Fibroblast of mammary gland (primary cell): ENCODE data around the gene ZNF507.
A peak's percentile ranks its signal among the peaks of the same experiment; 100 is the strongest.

Source experiments
- DNase-seq: peaks from one replicate; pipeline ENCODE4 v3.0.0-alpha.2; 2010; ENCODE audit warnings: low read depth
- H3K4me3 ChIP-seq: 2 replicates; pipeline ENCODE4 v1.5.1; 2011; ENCODE audit warnings: low read depth, mild to moderate bottlenecking, low read length, moderate library complexity; ENCODE audit not compliant: control insufficient read depth
- CTCF ChIP-seq: conservative IDR thresholded peaks from 2 replicates; pipeline ENCODE4 v1.5.1; 2011; ENCODE audit warnings: low read depth, low read length, inconsistent platforms; ENCODE audit not compliant: control insufficient read depth, insufficient read depth

ZNF507 gene

GRCh38 chr19:32339423-32339822 is 6.0 kb upstream of the ZNF507 start:
- no peak for DNase-seq
- no peak overlapping the region for H3K4me3 ChIP-seq
- TF ChIP-seq CTCF, result no peak

GRCh38 chr19:32339988-32340874 is 5.2 kb upstream of the ZNF507 start:
- peak; percentile 60 for TF ChIP-seq CTCF
- DNase-seq, result peak; percentile 47
- H3K4me3 ChIP-seq, result no peak overlapping the region

- no peak overlapping the region for H3K4me3 ChIP-seq
- DNase-seq, result no peak
- no peak for TF ChIP-seq CTCF
Observed at GRCh38 chr19:32342695-32343094, 2.7 kb upstream of the ZNF507 start.

GRCh38 chr19:32343550-32344262 is 1.7 kb upstream of the ZNF507 start:
- TF ChIP-seq CTCF, result no peak
- no peak for DNase-seq
- no peak overlapping the region for H3K4me3 ChIP-seq

- no peak for TF ChIP-seq CTCF
- peak overlapping the region; percentile 96 for H3K4me3 ChIP-seq
- no peak for DNase-seq
Observed at GRCh38 chr19:32346901-32347300, 1.5 kb downstream of the ZNF507 start.

- no peak for DNase-seq
- H3K4me3 ChIP-seq, result no peak overlapping the region
- no peak for TF ChIP-seq CTCF
Observed at GRCh38 chr19:32347573-32347972, 2.2 kb downstream of the ZNF507 start.
